Stimulated activated CD4-positive, alpha-beta T cell treated with anti-CD3 and anti-CD28 coated beads, Interleukin-15, amount 100 ng/mL, for 48 hours (primary cell): ENCODE results near the gene COMP.

Experiments used
- DNase-seq, 2 donors: peaks; one replicate each; pipeline ENCODE4 v3.0.0-alpha.2; 2020; ENCODE audit warnings: low read depth in 2 of 2

COMP gene

DNA sequence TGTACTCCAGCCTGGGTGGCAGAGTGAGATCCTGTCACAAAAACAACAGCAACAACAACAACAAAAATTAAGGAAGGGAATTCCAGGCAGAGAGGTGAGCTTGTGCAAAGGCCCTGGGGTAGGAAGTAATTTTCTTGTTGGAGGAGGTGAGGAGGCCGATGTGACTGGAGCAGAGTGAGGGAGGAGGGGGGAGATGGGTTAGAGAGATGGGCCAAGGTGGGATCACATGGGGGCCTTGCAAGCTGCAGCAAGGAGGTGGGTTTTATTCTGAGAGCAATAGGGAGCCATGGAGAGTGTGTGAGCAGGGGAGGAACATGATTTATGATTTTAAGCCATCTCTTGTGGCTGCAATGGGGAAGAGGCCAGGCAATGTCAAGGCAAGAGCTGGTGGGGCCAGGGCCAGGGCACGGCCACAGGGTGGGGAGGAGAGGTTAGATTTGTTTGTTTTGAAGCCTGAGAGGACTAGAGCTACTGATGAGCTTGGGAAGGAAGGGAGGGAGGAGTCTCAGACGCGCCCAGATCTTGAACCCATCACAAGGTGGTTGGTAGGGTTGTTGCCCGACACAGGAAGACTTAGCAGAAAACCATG is 12.5 kb upstream of the COMP start:
- no peak for DNase-seq

DNA sequence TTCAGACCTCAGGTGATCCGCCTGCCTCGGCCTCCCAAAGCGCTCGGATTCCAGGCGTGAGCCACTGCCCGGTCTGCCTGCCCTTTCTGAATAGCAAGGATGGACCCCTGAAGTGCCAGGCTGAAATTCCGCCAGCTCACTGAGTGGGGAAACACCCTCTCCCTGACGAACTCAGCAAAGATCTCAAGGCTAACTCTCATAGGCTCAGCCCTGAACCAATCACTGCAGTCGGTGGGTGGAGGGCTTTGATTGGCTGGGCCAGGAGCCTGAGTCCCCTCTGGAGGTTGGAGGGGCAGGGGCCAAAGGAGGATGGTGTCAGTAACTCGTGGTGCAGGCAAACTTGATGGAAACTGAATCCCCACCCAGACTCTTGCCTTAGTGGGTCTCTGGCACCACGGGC is 11.2 kb upstream of the COMP start:
- no peak for DNase-seq

- DNase-seq, result no peak
These were observed 9.5 kb upstream of the COMP start for GRCh38 chr19:18800636-18801035.

DNA sequence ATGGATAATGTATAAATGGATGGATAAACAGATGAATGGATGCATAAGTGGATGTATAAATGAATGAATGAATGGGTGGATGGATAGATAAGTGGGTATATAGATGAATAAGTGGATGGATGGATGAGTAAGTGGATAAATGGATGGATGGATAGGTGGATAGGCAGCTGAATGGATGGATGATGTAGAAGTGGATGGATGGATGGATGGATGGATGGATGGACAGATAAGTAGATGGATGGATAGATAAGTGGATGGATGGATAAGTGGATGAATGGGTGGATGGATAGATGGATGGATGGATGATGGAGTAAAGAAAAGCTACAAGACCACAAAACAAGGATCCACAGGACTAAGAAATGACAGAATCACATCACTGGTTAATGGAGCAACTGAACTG is 9.0 kb upstream of the COMP start:
- no peak for DNase-seq

- DNase-seq, result no peak
These were observed 8.4 kb upstream of the COMP start for GRCh38 chr19:18799389-18799970.

DNA sequence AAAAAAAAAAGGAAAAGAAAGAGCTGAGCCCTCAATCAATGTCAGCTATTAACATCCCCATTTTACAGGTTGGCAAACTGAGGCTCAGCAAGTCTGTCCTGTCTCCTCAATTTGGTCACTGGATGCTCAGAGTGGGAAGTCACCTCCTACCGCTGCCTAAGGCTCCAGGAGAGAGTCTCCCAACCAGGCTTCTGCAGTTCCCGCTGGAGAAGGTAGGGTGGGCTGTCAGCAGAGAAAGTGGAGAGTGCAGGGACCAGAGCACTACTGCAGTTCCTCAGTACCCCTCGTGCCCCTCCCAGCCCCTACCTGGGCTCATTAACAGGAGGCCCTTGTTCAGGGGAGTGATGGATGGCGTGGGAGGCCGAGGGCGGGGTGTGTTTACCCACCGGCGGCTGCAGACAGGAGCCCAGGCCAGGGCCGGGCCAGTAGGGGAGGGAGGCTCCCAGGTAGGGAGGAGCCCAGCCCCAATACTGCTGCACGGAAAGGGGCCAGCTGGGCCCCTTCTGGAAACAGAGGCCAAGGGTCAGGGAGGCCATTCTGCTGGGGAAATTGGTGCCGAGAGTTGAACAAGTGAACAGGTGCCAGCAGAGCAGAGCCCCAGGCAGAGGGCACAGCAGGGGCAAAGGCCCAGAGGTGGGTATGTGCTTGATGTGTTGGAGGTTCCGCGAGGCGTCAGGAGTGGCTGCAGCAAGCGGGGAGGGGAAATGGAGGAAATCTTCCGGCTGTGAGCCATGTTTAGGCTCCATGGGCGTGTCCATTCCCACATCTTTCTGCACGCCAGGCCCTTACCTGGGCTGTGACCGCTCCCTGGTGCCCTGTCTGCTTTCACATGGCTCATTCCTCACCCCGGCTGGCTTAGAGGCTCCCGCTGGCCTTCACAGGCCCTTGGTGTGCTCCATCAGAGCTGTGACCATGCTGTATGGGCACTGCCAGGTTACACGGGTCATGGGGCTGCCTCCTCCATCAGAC is 7.6 kb upstream of the COMP start:
- DNase-seq, result no peak

DNA sequence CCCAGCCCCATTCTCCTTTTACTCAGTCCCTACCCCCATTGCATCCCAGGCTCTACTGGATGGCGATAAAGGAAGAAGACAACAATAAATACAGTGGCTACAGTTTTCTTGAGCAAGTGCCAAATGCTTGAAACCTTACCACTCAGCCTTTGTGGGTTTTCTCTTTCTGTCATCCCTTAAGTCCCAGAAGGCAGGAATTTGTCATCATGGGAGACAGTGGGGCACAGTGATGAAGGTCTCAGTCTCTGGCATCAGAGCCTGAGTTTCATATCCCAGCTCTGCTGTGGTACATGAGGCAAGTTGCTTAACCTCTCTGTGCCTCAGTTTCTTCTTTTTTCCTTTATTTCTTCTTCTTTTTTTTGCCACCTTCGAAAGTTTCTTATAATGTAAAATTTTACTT is 5.1 kb upstream of the COMP start:
- DNase-seq, result no peak

DNA sequence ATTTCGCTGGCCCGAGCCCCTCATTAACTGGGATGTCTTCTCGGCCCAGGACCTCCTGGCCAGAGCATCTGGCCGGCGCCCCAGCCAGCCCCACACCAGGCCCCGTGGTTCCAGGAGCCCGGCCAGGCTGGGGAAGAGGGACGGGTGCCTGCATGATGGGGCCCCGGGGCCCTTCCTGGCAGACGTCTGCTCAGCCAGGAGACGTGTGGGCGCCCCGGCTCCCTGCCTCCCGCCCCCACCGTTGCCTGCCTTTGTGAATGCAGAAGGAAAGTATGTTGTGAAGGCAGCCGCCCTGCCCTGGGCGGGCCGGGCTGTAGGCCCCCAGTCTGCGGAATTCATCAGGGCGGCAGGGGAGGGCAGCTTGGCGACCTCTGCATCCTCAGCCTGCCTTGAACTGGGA is 4.4 kb upstream of the COMP start:
- no peak for DNase-seq

GRCh38 chr19:18794692-18795091 is 3.6 kb upstream of the COMP start:
- no peak for DNase-seq

- DNase-seq, result no peak
These were observed 2.9 kb upstream of the COMP start for GRCh38 chr19:18794029-18794313.

DNA sequence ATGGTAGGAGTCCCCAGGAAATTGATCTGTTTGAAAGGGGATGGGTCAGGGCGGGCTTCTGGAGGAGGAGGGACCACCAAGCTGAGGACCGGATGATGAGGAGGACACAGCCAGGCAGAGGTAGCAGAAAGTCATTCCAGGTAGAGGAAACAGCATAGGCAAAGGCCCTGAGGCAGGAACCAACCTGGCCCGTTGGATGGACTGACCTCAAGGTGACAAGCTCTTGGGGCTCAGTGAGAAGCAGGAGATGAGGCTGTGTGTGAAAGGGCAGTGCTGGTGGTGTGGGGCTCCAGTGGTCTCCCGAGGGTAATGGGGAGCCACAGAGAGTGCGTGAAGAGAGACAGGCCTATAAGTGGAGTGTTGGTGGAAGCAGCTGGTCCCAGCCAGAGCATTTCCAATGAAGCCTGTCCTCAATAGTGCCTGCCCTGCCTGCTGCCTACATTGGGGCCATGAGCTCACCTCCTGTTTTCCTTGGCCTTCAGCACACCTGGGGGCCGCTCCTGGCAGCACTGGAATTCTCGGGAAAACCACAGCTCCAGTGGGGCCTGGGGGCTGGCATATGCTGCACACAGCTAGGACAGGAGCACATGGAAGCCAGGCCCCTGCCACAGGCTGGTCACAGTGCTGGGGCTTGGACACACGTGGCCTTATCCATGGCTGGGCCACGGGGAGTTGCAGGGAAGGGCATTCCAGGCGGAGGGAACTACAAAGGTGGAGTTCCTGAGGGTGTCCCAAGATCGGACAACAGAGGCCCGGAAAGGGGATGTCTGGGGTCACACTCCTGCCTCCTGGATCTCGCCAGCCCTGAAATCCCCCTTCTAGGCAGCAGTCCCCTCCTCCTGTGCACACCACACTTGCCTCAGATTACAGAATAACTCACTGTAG is 2.3 kb upstream of the COMP start:
- no peak for DNase-seq

GRCh38 chr19:18792661-18793060 is 1.6 kb upstream of the COMP start:
- no peak for DNase-seq

- no peak for DNase-seq
These were observed 192 bp upstream of the COMP start for GRCh38 chr19:18791315-18791678.

- DNase-seq, result peak in 1 of 2 donors; percentile 25
These were observed 1.1 kb downstream of the COMP start for GRCh38 chr19:18789883-18790565.

- DNase-seq, result no peak
These were observed 1.7 kb downstream of the COMP start for GRCh38 chr19:18789422-18789869.

- no peak for DNase-seq
These were observed 2.3 kb downstream of the COMP start for GRCh38 chr19:18788529-18789421.

DNA sequence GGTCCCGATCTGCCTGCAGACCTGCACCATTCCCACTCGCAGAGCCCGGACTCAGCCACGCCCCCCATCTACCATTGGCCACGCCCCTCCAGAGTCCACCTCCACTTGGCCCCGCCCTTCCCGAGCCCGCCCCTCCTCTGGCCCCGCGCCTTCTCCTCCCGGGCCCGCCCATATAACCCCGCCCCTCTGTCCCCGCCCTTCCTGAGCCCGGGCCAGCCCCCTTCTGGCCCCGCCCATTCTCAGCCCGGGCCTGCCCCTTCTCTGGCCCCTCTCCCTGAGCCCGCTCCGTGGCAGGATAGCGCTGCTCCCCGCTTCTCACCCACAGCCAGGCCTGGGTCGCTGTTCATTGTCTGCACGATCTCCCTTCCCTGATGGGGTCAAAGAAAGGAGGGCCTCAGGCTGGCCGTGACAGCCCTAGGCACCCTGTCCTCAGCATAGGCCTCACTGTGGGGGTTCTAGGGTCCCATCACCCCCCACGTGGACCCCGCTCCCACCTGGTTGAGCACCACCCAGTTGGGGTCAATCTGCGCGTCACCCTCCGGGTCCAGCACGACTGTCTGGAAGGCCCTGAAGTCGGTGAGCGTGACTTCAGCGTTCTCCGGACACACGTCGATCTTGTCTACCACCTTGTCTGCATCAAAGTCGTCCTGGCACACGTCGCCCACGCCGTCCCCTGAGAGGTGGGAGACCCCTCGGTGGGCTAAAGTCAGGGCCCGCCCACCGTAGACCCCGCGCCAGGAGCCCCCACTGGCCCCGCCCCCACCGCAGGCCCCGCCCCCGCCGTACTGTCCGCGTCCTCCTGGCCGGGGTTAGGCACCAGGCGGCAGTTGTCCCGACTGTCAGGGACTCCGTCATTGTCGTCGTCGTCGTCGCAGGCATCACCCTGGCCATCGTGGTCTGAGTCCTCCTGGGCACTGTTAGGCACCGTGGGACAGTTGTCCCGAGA is 5.7 kb downstream of the COMP start:
- peak; percentile 71 to 76 for DNase-seq

GRCh38 chr19:18784786-18785120 is 6.4 kb downstream of the COMP start:
- DNase-seq, result no peak

DNA sequence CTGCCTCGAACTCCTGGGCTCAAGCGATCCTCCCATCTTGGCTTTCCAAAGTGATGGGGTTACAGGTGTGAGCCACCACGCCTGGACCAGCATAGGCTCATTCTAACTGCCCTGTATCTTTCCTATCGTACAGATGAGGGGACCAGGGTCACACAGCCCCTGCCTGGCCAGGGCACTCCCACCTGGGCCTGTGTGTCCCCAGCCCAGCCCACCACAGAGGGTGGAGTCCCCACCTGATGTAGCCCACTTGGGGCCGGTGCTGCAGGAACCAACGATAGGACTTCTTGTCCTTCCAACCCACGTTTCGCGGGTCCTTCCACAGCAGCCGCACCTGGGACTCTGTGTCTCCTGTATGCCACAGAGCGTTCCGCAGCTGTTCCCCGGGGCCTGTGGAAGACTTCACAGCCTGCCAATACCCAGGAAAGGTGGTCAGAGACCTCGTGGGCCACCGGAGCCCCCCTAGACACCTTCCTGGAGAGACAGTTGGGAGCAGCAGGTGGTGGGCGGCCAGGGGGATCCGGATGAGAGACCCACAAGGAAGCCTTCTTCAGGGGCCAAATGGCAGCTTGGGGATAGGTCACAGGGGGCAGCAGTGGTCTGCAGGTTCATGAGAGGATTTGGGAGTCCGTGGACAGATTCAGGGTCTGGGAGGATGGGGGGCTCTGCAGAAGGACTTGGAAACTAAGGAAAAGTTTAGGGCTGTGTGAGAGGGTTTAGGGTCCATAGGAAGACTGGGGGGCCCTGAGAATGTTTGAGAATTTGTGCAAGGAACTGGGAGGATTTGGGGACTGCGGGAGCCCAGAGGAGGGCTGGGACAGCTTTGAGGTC is 6.9 kb downstream of the COMP start:
- no peak for DNase-seq
